Natural killer cell (primary cell): ENCODE data around the gene OVCA2. TPM values are rescaled to one million over a fixed set of nuclear protein-coding genes. Genes with fewer than 3 reads are reported as not detected.

Experiments
- ATAC-seq, 3 donors: fragments of 150-1000 bp in 2 of 3; fragments of 200-7000 bp in 1 of 3; cut with Tn5 transposase; 1 replicate in 1 of 3; 2 replicates in 2 of 3; pipeline ENCODE4 v1.10.0; 2021; ENCODE audit warnings: mild to moderate bottlenecking in 2 of 3, moderate library complexity in 2 of 3
- DNase-seq, 2 donors: peaks; one replicate each; pipeline versions ENCODE4 v3.0.0 to v3.0.0-alpha.2; 2013 to 2021; ENCODE audit warnings: mixed read lengths in 1 of 2
- H3K27ac ChIP-seq: one replicate; pipeline ENCODE4 v1.5.1; 2013; ENCODE audit warnings: mild to moderate bottlenecking, low read length
- H3K27me3 ChIP-seq: one replicate; pipeline ENCODE4 v1.6.1; 2013; ENCODE audit warnings: low read length; ENCODE audit not compliant: control insufficient read depth, insufficient read depth
- H3K36me3 ChIP-seq: one replicate; pipeline ENCODE4 v1.6.1; 2013; ENCODE audit warnings: low read length; ENCODE audit not compliant: control insufficient read depth, insufficient read depth
- H3K4me1 ChIP-seq: one replicate; pipeline ENCODE4 v1.6.1; 2013; ENCODE audit warnings: low read length; ENCODE audit not compliant: control insufficient read depth, insufficient read depth
- H3K4me3 ChIP-seq: one replicate; pipeline ENCODE4 v1.5.1; 2013; ENCODE audit warnings: low read length
- H3K9me3 ChIP-seq: one replicate; pipeline ENCODE4 v1.6.1; 2013; ENCODE audit warnings: low read length; ENCODE audit not compliant: control insufficient read depth, insufficient read depth
- H3K27ac Mint-ChIP-seq, 2 donors: one replicate each; pipeline ENCODE4 v1.8.0; 2022; ENCODE audit warnings: mild to moderate bottlenecking in 2 of 2, mixed read lengths in 2 of 2, moderate library complexity in 1 of 2
- H3K27me3 Mint-ChIP-seq, 2 donors: one replicate each; pipeline ENCODE4 v1.8.0; 2022; ENCODE audit warnings: low read depth in 2 of 2, mixed read lengths in 2 of 2
- H3K36me3 Mint-ChIP-seq: one replicate; pipeline ENCODE4 v1.8.0; 2022; ENCODE audit warnings: mixed read lengths
- H3K4me1 Mint-ChIP-seq, 2 donors: one replicate each; pipeline ENCODE4 v1.8.0; 2022; ENCODE audit warnings: mixed read lengths in 2 of 2
- H3K4me3 Mint-ChIP-seq: one replicate; pipeline ENCODE4 v1.8.0; 2022; ENCODE audit warnings: mild to moderate bottlenecking, moderate library complexity, mixed read lengths
- H3K9me3 Mint-ChIP-seq, 2 donors: one replicate each; pipeline ENCODE4 v1.8.0; 2022; ENCODE audit warnings: mixed read lengths in 2 of 2
- WGBS: methylation state at CpG from one replicate; pipeline ENCODE4 v1.1.7; 2013; ENCODE audit warnings: missing lambda C conversion rate; ENCODE audit not compliant: insufficient coverage; 5-methylcytosine and 5-hydroxymethylcytosine counted together
- intact Hi-C: fragments of 100-400 bp; cut with micrococcal nuclease; formaldehyde crosslinking; loops from one replicate; pipeline ENCODE4 v1.14.2; 2022
- total RNA-seq, 4 donors: library from RNA; stranded (reverse); fragments of 120-200 nt in 1 of 4; gene quantifications; one replicate each; pipeline versions ENCODE4 v1.2.3 to v1.2.4, GENCODE V29; 2013 to 2022
- TF ChIP-seq, protein P1 (sequence below): fragments of 200-600 bp; IDR thresholded peaks from one replicate; pipeline ENCODE4 v1.8.0; 2022; ENCODE audit warnings: antibody characterized with exemption

The OVCA2 gene
- total RNA-seq, 3 donors from 2014 or later (not counting 1 experiment from before 2014, with no cell fraction given) = 27.9 to 33.8 (median 28.5) TPM

DNA sequence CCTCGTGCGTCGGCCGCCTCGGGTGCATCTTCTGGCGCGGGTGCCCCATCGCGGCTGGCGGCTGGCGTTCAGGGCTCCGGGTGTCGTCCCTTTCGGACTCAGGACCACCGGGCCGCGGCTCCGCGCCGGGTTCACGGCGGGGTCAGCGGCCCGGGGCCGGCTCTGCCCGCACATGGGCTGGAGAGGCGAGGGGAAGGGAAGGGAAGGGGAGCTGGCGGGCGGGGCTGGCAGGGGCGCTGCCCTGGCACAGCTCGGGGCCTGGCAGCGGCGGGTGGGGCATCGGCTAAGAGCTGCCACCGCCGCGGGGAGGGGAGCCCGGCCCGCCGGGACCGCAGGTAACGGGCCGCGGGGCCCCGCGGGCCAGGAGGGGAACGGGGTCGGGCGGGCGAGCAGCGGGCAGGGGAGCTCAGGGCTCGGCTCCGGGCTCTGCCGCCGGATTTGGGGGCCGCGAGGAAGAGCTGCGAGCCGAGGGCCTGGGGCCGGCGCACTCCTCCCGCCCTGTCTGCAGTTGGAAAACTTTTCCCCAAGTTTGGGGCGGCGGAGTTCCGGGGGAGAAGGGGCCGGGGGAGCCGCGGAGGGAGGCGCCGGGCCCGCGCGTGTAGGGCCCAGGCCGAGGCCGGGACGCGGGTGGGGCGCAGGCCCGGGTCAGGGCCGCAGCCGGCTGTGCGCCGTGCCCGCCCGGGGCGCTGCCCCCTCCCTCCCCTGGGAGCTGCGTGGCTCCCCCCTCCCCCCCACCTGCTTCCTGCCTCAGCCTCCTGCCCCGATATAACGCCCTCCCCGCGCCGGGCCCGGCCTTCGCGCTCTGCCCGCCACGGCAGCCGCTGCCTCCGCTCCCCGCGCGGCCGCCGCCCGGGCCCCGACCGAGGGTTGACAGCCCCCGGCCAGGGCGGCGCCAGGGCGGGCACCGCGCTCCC is 13.7 kb downstream of the OVCA2 start:
- H3K9me3 ChIP-seq = no peaks in the 10 kb centered on the region
- peaks cover 21 to 37% of the 10 kb centered on the region in 2 donors for H3K4me1 Mint-ChIP-seq
- DNase-seq = peak; percentile 46 to 72
- H3K27me3 ChIP-seq = peaks cover 5% of the 10 kb centered on the region
- peak overlapping the region; percentile 30 for H3K4me3 ChIP-seq
- no peaks in the 10 kb centered on the region for H3K27me3 Mint-ChIP-seq
- no peaks in the 10 kb centered on the region for H3K36me3 Mint-ChIP-seq
- no peak overlapping the region for H3K27ac ChIP-seq
- TF ChIP-seq, protein P1, sequence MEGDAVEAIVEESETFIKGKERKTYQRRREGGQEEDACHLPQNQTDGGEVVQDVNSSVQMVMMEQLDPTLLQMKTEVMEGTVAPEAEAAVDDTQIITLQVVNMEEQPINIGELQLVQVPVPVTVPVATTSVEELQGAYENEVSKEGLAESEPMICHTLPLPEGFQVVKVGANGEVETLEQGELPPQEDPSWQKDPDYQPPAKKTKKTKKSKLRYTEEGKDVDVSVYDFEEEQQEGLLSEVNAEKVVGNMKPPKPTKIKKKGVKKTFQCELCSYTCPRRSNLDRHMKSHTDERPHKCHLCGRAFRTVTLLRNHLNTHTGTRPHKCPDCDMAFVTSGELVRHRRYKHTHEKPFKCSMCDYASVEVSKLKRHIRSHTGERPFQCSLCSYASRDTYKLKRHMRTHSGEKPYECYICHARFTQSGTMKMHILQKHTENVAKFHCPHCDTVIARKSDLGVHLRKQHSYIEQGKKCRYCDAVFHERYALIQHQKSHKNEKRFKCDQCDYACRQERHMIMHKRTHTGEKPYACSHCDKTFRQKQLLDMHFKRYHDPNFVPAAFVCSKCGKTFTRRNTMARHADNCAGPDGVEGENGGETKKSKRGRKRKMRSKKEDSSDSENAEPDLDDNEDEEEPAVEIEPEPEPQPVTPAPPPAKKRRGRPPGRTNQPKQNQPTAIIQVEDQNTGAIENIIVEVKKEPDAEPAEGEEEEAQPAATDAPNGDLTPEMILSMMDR = no peak
- intact Hi-C loops = no loop called here
- peak overlapping the region; percentile 54 to 84 for H3K27ac Mint-ChIP-seq
- H3K4me1 ChIP-seq = peaks cover 64% of the 10 kb centered on the region
- peak in 2 of 3 donors; percentile 1 to 3 for ATAC-seq
- peak overlapping the region; percentile 78 for H3K4me3 Mint-ChIP-seq
- under 1% methylated on average over 113 of the region's 113 CpGs for WGBS
- H3K36me3 ChIP-seq = no peaks in the 10 kb centered on the region
- H3K9me3 Mint-ChIP-seq = no peaks in the 10 kb centered on the region

GRCh38 chr17:2056206-2057174 is 14.7 kb downstream of the OVCA2 start:
- Histone ChIP-seq H3K4me1 (peaks cover 55% of the 10 kb centered on the region), H3K9me3 (no peaks in the 10 kb centered on the region), H3K4me3 (peak overlapping the region; percentile 30), H3K27me3 (peaks cover 3% of the 10 kb centered on the region), H3K27ac (peak overlapping the region; percentile 26), H3K36me3 (peaks cover 3% of the 10 kb centered on the region)
- Mint-ChIP-seq H3K27ac (peak overlapping the region in 1 of 2 donors; percentile 51), H3K36me3 (no peaks in the 10 kb centered on the region), H3K4me3 (peak overlapping the region; percentile 78), H3K27me3 (no peaks in the 10 kb centered on the region), H3K4me1 (peaks cover 23 to 38% of the 10 kb centered on the region in 2 donors), H3K9me3 (no peaks in the 10 kb centered on the region)
- DNase-seq (peak in 1 of 2 donors; percentile 81), ATAC-seq (no peak)
- intact Hi-C loops = no loop called here
- TF ChIP-seq, protein P1 = no peak
- WGBS = 12% methylated on average over 85 of the region's 85 CpGs

- H3K9me3 ChIP-seq = no peaks in the 10 kb centered on the region
- H3K4me1 ChIP-seq = peaks cover 49% of the 10 kb centered on the region
- intact Hi-C loops = no loop called here
- WGBS = 24% methylated on average over 81 of the region's 81 CpGs
- H3K27ac ChIP-seq = no peak overlapping the region
- Mint-ChIP-seq H3K4me3 (no peak overlapping the region), H3K27ac (no peak overlapping the region), H3K9me3 (no peaks in the 10 kb centered on the region), H3K27me3 (no peaks in the 10 kb centered on the region), H3K36me3 (no peaks in the 10 kb centered on the region), H3K4me1 (peaks cover 16 to 30% of the 10 kb centered on the region in 2 donors)
- DNase-seq (peak in 1 of 2 donors; percentile 28), ATAC-seq (no peak)
- TF ChIP-seq, protein P1 = no peak
- no peak overlapping the region for H3K4me3 ChIP-seq
- H3K36me3 ChIP-seq = peaks cover 3% of the 10 kb centered on the region
- no peaks in the 10 kb centered on the region for H3K27me3 ChIP-seq
These were observed 15.4 kb downstream of the OVCA2 start for GRCh38 chr17:2057175-2057759.
